Mesodermal cell (in vitro differentiated cells): ENCODE results near the gene GNL1.
A peak's percentile ranks its signal among the peaks of the same experiment; 100 is the strongest.

Experiments
- H3K27ac ChIP-seq: 2 replicates; pipeline ENCODE4 v1.7.0; 2013; ENCODE audit warnings: mild to moderate bottlenecking, low read depth, low read length, moderate library complexity; ENCODE audit not compliant: severe bottlenecking
- H3K36me3 ChIP-seq: 2 replicates; pipeline ENCODE4 v1.7.1; 2013; ENCODE audit warnings: mild to moderate bottlenecking, low read length, moderate library complexity; ENCODE audit not compliant: control insufficient read depth, insufficient read depth
- H3K4me1 ChIP-seq: one replicate; pipeline ENCODE4 v1.7.1; 2013; ENCODE audit warnings: mild to moderate bottlenecking, low read length; ENCODE audit not compliant: insufficient read depth, control insufficient read depth, poor library complexity, severe bottlenecking
- H3K4me3 ChIP-seq: 2 replicates; pipeline ENCODE4 v1.7.0; 2013; ENCODE audit warnings: low read length, control low read depth, mild to moderate bottlenecking; ENCODE audit not compliant: insufficient read depth, poor library complexity, severe bottlenecking; ENCODE audit errors: extremely low read depth
- H3K9me3 ChIP-seq: 2 replicates; pipeline ENCODE4 v1.7.1; 2013; ENCODE audit warnings: mild to moderate bottlenecking, low read length, moderate library complexity; ENCODE audit not compliant: control insufficient read depth
- WGBS, 2 experiments: methylation state at CpG; one replicate each; pipeline ENCODE4 v1.1.5; 2013; ENCODE audit warnings: missing lambda C conversion rate in 2 of 2; ENCODE audit not compliant: insufficient coverage in 2 of 2; 5-methylcytosine and 5-hydroxymethylcytosine counted together

Gene GNL1

DNA sequence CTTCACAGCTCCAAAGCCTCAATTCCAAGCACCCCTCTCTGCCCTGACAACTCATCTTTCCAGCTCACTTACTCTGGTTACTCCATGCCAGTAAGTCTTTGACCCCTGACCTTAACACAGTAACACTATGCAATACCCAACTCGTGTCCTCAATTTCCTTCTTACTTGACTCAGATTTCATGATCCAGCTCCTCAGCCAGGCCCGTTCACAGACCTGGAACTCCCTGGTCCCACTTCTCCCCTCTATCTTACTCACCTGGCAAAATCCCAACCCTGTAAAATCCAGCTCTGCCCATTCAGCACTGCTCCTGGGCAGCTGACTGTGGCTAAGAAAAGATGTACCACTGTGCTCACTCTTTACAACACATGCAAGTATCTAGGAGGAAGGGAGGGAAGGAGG lies 7.9 kb downstream of the GNL1 start:
- no peaks in the 10 kb centered on the region for H3K4me1 ChIP-seq
- H3K36me3 ChIP-seq = peaks cover 58% of the 10 kb centered on the region
- 88 to 100% methylated on average over 2 of the region's 2 CpGs for WGBS, 2 experiments

DNA sequence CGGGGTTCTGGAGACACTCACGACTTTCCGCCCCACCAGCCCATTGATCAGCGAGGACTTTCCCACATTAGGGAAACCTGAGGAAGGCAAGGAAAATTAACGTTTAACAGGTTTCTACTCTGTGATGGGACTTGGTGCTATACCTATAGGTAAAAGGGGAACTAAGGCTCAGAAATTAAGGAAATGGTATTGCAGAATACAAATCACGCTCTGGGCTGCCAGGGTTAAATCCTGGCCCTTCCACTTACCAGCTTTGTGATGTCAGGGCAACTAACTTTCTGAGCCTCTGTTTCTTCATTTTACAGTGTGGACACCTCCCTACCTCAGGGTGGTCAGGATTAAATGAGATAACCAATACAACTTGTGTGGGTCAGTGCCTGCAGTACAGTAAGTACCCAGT lies 8.8 kb downstream of the GNL1 start:
- WGBS, 2 experiments = 97 to 98% methylated on average over 5 to 6 of the region's 6 CpGs
- Histone ChIP-seq H3K4me1 (no peaks in the 10 kb centered on the region), H3K36me3 (peaks cover 49% of the 10 kb centered on the region), H3K4me3 (no peak overlapping the region), H3K27ac (no peak overlapping the region), H3K9me3 (no peaks in the 10 kb centered on the region)

More for the DNA sequence above, 7.9 kb downstream of the GNL1 start:
- Histone ChIP-seq H3K4me3 (no peak overlapping the region), H3K27ac (no peak overlapping the region), H3K9me3 (no peaks in the 10 kb centered on the region)

DNA sequence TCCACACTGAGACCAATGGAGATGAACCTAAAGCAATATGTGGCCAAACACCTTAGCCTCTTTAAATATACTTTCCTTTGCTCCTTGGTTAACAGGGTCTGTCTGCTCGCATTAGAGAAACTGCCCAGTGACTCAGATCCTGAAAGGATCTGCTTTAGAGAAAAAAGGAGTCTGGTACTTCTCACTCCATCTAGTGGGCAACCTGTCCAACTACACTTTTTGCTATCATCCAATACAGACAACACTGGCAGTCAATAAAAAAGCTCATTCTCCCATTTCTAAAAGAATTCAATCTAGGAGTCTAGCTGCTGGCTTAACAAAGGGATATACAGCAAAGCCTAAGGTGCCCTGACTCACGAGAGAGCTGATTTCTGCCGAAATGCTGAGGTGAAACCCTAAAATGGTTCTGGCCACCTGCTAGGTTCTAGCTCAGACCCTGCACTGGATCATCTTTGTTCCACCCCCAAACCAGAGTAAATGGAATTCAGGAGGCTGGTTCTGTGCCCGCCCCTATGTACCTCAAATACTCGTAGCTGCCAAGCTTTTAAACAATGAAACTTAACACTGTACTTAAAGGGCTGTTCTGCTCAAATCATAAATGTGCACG lies 11.5 kb downstream of the GNL1 start:
- Histone ChIP-seq H3K4me1 (peaks cover 6% of the 10 kb centered on the region), H3K4me3 (no peak overlapping the region), H3K36me3 (peaks cover 24% of the 10 kb centered on the region), H3K9me3 (no peaks in the 10 kb centered on the region), H3K27ac (no peak overlapping the region)
- WGBS, 2 experiments = 46 to 57% methylated on average over 5 to 6 of the region's 6 CpGs

DNA sequence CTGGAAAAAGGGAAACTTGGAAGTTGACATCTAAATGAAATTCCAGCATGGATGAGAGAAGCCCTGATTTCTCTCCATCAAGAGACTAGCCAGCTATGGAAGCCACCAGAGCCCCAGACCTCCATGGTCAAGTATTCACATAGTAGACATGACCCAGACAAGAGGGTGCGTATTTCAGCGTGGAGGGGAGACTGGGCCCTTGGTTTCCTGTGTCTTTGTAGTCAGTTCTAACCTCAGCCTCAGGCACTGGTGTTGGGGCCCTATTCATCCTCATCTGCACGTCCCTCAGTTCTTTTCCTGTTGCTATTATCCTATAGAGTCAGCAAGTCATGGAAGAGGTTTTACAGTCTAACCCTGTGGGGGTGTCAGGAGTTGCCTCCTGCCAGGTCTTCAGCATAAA lies 12.5 kb downstream of the GNL1 start:
- H3K27ac ChIP-seq = no peak overlapping the region
- H3K36me3 ChIP-seq = peaks cover 14% of the 10 kb centered on the region
- no peaks in the 10 kb centered on the region for H3K9me3 ChIP-seq
- H3K4me3 ChIP-seq = no peak overlapping the region
- WGBS, 2 experiments = 90 to 96% methylated on average over 2 of the region's 3 CpGs
- peaks cover 6% of the 10 kb centered on the region for H3K4me1 ChIP-seq

DNA sequence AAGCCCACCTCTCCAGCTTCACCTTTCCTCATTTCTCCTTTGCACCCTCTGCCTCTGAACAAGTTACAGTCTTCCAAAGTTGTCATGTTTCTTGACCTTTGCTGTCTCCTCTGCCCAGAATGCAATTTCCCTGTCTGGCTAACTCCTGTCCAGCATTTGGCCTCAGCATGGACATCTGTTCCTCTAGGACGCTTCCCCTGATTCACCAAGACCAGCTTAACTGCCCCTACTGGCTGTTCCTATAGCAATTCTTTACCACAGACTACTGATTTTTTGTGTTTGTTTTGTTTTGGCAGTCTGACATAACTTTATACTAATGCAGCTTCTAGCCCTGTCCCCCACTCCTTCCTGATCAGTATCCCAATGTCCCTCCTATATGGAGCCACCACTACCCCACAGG lies 13.4 kb downstream of the GNL1 start:
- Histone ChIP-seq H3K4me1 (peaks cover 6% of the 10 kb centered on the region), H3K36me3 (peaks cover 5% of the 10 kb centered on the region), H3K9me3 (no peaks in the 10 kb centered on the region), H3K27ac (no peak overlapping the region), H3K4me3 (no peak overlapping the region)
- WGBS, 2 experiments = 80 to 83% methylated on average over 1 of the region's 1 CpG

DNA sequence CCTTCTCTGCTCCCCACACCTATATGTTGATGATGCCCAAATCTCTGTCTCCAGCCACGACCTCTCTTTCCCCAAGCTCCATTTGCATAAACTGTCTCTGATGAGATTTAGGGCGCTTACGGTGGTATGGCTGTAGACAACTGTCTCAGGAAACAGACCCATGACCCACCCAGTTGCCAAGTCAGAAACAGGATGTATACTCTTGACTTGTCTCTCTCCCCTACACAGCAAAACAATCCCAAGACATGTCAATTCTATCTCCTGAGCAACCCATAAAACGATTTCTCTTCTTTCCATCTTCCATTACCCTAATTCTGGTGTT lies 13.9 kb downstream of the GNL1 start:
- H3K4me3 ChIP-seq = no peak overlapping the region
- WGBS, 2 experiments = 67 to 68% methylated on average over 4 of the region's 4 CpGs
- no peak overlapping the region for H3K27ac ChIP-seq
- H3K4me1 ChIP-seq = peaks cover 6% of the 10 kb centered on the region
- H3K9me3 ChIP-seq = no peaks in the 10 kb centered on the region
- peaks cover under 1% of the 10 kb centered on the region for H3K36me3 ChIP-seq

DNA sequence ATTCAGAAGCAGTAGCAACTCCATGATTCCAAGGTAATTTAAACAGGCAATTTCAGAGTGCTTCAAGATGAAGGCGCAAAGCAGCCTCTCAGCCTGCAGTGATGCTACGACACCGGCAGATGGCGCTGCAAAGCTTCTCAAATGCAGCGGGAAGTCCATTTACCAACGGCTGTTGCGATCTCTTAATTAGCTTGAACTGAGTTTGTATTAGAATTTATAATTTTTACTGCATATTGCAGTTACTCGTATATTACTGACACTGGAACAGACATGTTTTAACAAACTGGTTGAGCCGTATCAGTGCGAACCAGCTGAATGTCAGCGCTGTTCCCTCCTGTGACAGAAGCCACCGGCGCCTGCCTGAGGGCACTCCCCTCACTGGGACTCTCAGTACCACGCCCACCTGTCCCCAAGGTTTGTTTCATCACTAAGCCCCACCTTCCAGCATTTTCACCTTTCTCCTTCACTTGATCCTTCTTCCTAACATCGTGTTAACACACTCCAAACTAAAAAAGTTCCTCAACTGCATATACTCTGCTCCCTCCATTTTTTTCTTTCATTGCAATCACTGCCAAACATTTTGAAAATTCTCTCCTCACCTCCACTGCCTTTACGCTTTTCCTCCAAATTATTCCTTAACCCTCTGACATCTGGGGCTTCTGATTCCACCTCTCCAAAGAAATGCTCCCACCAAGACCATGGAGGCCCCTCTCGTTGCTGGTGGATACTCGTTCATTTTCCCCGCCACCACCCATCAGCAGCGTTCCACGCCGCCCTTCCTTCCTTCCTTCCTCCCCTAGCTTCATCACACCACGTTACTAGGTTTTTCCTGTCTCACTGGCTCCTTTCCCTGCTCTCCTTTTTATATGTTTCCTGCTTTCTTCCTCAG lies 14.5 kb downstream of the GNL1 start:
- no peaks in the 10 kb centered on the region for H3K36me3 ChIP-seq
- peaks cover 6% of the 10 kb centered on the region for H3K4me1 ChIP-seq
- peak overlapping the region; percentile 21 for H3K4me3 ChIP-seq
- H3K27ac ChIP-seq = no peak overlapping the region
- WGBS, 2 experiments = 30 to 33% methylated on average over 19 of the region's 23 CpGs
- no peaks in the 10 kb centered on the region for H3K9me3 ChIP-seq

DNA sequence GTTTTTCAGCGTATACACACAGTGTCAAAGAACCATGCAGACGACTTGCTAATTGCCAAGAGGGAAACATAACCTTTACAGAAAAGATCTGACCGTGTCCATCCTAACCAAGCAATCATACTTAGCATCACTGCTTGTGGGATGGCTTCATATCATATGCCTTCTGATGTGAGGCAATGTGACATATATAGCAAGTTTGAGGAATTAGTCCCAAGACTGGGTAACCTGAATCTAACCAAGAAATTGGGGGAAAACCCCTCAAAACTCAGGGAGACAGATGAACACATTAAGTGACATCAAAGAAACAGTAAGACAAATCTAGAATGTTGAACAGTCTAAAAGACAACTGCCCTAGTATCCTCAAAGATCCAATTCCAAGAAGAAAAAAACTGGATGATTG lies 18.4 kb downstream of the GNL1 start:
- 83% methylated on average over 2 of the region's 3 CpGs; no CpG with 5 or more reads in 1 of the 2 experiments for WGBS, 2 experiments
- no peak overlapping the region for H3K27ac ChIP-seq
- no peak overlapping the region for H3K4me3 ChIP-seq
- no peaks in the 10 kb centered on the region for H3K36me3 ChIP-seq
- peaks cover 6% of the 10 kb centered on the region for H3K4me1 ChIP-seq
- no peaks in the 10 kb centered on the region for H3K9me3 ChIP-seq

DNA sequence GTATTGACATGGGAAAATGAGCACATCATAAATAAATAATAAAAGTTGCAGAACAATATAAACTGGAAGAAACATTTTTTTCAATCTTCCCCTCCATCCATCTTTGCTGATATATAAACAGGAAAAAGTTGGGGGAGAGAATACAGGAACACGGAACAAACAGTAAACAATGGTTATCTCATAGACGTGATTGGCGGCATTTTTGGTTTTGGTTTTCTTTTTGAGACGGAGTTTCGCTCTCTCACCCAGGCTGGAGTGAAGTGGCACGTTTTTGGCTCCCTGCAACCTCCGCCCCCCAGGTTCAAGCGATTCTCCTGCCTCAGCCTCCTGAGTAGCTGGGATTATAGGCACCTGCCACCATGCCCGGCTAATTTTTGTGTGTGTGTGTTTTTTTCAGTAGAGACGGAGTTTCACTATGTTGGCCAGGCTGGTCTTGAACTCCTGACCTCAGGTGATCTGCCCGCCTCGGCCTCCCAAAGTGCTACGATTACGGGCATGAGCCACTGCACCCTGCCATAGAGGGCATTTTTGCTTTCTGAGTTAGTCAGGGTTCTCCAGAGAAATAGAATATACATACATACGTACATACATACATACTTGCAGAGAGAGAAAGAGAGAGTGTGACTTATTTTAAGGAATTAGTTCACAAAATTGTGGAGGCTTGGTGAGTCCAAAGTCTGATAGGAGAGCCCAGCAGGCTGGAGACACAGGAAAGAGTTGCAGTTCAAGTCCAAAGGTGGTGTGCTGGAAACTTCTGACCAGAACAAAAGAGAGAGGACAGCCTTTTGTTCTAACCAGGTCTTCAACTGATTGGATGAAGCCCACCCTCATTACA lies 22.6 kb downstream of the GNL1 start:
- WGBS, 2 experiments = 86 to 88% methylated on average over 8 to 14 of the region's 15 CpGs
- Histone ChIP-seq H3K36me3 (no peaks in the 10 kb centered on the region), H3K27ac (no peak overlapping the region)

DNA sequence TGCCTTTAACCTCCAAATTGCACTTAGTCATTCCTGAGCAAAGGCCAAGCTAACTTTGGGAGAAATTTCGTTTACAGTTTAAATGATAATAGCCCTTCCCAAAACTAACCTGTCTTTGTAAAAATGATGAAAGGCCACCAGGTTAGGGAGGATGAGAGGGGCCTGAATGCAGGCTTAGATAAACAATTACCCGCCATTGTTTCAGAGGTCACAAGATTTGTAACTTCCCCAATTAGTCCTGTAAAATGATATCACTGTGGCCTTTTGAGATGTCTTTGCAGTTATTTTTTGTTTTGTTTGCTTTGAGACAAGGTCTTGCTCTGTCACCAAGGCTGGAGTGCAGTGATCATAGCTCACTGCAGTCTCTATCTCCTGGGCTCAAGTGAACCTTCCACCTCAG lies 26.3 kb downstream of the GNL1 start:
- no peaks in the 10 kb centered on the region for H3K9me3 ChIP-seq
- no peak overlapping the region for H3K4me3 ChIP-seq
- no peak overlapping the region for H3K27ac ChIP-seq
- WGBS, 2 experiments = 100% methylated on average over 1 of the region's 2 CpGs
- no peaks in the 10 kb centered on the region for H3K4me1 ChIP-seq
- H3K36me3 ChIP-seq = no peaks in the 10 kb centered on the region

More for the DNA sequence above, 22.6 kb downstream of the GNL1 start:
- H3K9me3 ChIP-seq = no peaks in the 10 kb centered on the region
- H3K4me1 ChIP-seq = no peaks in the 10 kb centered on the region
- no peak overlapping the region for H3K4me3 ChIP-seq
